ENCODE measurements around the gene FGGY.
"Not testable (repeated sequence)": the region's sequence is repeated elsewhere in the genome, so short reads cannot be mapped to it uniquely, and the experiment has no call there.

The FGGY gene

DNA sequence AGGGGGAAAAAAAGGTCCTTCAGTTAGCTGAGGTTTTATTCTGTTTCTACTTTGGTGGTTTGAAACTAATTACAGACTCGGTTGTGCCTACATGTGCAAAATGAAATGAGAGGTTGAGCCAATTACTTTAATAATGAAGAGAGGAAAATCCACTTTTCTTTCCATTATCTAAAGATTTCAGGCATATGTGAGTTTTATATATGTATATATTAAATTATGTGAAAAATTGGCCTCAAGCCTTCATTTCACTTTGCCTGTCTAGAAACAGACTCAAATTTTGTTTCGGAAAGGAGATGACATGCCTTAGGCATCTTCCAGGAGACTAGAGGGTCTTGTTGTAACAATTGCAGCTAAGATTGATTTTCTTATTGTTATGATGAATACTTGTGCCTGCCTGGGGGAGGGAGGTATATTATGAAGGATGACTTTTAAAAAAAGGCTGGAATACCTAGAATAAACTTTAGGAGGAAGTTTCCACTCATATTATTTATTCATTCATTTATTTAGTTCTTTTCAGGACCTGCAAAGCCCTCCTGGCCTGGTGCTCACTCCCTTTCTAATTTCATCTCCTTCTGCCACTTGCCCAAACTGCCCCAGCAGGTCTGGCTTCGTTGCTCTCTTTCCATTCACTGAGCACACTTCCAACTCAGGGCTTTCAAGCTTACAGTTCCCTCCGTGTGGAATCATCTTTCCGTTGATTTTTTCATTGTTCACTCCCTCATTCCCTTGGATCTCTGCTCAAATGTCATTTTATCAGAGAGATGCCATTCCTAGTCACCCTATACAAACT is 423.6 kb downstream of the FGGY start:
- H3K4me3 ChIP-seq (ENCODE audit: low read length) = no peak overlapping the region
- TF ChIP-seq, protein P1, sequence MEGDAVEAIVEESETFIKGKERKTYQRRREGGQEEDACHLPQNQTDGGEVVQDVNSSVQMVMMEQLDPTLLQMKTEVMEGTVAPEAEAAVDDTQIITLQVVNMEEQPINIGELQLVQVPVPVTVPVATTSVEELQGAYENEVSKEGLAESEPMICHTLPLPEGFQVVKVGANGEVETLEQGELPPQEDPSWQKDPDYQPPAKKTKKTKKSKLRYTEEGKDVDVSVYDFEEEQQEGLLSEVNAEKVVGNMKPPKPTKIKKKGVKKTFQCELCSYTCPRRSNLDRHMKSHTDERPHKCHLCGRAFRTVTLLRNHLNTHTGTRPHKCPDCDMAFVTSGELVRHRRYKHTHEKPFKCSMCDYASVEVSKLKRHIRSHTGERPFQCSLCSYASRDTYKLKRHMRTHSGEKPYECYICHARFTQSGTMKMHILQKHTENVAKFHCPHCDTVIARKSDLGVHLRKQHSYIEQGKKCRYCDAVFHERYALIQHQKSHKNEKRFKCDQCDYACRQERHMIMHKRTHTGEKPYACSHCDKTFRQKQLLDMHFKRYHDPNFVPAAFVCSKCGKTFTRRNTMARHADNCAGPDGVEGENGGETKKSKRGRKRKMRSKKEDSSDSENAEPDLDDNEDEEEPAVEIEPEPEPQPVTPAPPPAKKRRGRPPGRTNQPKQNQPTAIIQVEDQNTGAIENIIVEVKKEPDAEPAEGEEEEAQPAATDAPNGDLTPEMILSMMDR (conservative IDR thresholded peaks at IDR 0.05; ENCODE audit: low read length) = no peak
- DNase-seq (ENCODE audit: low read depth) = no peak

DNA sequence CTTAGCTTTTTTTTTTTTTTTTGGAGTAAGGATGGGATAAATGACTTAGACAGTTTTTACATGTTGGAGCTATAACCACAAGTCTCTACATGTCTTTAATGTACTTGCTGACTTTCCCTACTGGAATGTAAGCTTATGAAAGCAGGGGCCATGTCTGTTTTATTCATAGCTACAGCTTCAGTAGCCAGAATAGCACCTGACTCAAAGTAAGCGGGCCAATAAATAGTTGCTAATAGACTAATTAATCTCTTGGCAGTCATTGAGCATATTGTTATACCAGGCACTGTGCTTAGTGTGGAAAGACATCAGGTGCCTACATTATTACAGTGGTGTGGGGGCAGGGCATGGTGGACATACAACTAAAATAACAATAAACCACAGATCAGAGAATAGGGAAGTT is 433.4 kb downstream of the FGGY start:
- peak; percentile 92 for DNase-seq (ENCODE audit: low read depth)
- no peak overlapping the region for H3K4me3 ChIP-seq (ENCODE audit: low read length)
- TF ChIP-seq, protein P1 (conservative IDR thresholded peaks at IDR 0.05; ENCODE audit: low read length) = no peak

DNA sequence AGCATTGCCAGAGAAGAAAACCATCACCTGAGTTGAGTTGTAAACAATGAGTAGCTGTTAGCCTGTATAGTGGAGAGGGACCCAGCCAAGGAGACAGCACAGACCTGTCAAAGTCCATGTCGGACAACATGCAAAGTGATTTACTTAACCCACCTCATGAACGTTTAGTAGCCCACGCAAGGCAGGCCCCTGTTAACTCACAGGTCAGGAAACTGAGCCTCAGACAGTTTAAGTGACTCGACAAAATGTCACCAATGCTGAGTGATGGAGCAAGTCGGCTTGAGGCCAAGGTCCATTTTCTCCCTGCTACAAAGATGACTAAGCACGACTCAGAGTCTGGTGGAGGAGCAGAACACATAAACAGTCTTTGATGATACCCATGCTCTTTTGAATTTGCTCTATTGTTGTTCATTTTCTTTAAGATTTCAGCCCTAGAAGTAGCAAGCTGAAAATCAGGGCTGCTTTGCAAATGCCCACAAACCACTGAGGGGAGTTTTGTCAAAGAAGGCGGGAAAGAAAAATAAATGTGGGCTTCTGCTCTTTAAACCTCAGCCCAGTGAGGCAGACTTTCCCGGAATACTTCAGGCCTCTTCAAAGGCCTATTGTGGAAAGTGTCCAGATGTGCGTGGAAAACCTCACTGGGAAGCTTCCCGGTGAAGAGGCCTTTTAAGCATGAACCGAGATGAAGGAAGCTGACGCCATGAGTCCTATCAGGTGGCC is 434.0 kb downstream of the FGGY start:
- TF ChIP-seq, protein P1 (conservative IDR thresholded peaks at IDR 0.05; ENCODE audit: low read length) = no peak
- peak; percentile 94 for DNase-seq (ENCODE audit: low read depth)
- H3K4me3 ChIP-seq (ENCODE audit: low read length) = no peak overlapping the region

DNA sequence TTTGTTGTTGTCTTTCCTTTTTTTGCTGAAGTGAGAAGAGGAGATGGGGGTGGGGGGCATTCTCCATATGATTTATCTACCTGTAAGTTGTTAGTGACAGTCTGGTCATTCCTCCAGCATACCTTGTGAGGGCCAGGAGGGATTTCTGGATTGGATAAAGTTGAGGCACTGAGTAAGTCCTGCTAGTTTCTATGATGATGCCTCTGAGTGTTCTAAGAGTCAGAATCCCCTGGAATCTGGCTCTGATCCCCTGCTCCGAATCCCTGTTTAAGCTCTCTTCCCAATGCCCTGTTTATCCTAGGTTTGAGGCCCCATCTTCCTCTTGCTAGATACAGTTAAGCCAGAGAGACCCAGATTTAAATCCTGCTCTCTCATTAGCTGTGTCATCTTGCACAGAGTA is 434.7 kb downstream of the FGGY start:
- no peak overlapping the region for H3K4me3 ChIP-seq (ENCODE audit: low read length)
- TF ChIP-seq, protein P1 (conservative IDR thresholded peaks at IDR 0.05; ENCODE audit: low read length) = no peak
- DNase-seq (ENCODE audit: low read depth) = no peak

DNA sequence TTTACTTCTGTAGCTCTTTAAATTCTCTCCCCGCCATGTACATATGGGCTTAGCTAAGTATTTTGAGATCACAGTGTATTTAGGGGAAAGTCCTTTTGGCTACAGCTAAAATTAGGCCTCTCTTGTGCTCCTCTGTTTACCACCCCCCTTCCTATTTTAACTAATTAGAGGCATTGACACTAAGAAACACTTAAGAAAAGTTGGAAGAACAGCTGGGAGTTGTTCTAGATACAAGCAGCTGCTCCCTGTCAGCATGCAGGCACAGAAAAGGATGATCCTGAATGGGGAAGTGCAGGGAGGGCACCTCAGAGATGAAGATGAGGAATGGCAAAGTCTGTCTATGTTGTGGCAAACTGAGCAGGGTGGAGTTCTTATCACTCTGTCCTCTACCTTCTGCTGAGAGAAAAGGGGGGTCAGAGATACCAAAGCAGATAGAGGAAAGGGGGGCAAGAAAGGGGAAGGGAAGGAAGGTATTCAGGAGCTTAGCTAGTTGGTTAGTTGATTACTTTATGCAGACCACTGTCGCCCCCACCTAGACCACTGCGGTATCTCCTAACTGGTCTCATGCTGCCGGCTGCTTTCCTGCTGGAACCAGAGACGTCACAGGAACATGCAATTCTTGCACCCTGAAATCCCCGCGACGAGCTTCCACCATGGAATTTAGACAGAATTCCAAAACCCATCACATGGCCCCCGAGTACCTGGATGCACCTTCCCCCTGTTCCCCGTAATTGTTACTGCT is 435.5 kb downstream of the FGGY start:
- DNase-seq (ENCODE audit: low read depth) = no peak
- H3K4me3 ChIP-seq (ENCODE audit: low read length) = no peak overlapping the region
- TF ChIP-seq, protein P1 (conservative IDR thresholded peaks at IDR 0.05; ENCODE audit: low read length) = no peak

DNA sequence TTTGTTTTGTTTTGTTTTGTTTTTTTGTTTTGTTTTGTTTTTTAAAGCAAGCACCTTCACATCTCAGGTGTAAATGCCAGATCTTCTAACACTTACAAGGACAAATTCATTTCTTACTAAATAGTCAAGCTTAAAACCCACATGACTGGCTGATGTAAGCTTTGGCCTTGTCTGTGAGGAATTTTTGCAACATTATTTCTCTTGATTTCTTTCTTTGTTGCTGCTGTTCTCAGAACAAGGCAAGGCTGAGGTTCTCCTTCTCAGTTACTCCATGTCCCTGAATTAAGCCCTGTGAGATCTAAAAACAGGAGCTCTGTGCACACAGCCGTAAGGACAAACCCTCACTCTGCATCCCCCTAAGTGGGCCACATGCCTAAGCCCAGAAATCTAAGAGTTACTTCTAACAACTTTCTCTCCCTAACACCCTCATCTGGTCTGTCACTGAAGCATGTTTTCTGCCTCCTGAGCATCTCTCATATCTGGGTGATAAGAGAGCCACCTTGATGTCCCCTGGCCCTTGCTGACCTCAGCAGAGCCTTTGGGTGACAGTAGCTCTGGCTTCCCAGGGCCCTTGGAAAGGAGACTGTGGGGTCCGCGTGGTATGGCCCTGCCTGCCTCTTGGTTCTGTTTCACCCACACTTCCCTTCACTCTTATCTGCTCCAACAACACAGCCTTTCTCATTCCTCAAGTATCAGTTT is 436.7 kb downstream of the FGGY start:
- TF ChIP-seq, protein P1 (conservative IDR thresholded peaks at IDR 0.05; ENCODE audit: low read length) = no peak
- DNase-seq (ENCODE audit: low read depth) = peak; percentile 61
- H3K4me3 ChIP-seq (ENCODE audit: low read length) = no peak overlapping the region

DNA sequence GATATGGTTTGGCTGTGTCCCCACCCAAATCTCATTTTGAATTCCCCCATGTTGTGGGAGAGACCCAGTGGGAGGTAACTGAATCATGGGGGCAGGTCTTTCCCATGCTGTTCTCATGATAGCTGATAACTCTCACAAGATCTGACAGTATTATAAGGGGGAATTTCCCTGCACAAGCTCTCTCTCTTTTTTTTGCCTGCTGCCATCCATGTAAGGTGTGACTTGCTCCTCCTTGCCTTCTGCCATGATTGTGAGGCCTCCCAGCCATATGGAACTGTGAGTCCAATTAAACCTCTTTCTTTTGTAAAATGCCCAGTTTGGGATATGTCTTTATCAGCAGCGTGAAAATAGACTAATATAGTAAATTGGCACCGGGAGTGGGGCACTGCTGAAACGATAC is 439.0 kb downstream of the FGGY start:
- not testable (repeated sequence) for H3K4me3 ChIP-seq (ENCODE audit: low read length); DNase-seq (ENCODE audit: low read depth)

All from AG10803 (cell line).